HepG2 (cell line): Measurements from ENCODE around the gene DUS2. TPM values are rescaled to one million over a fixed set of nuclear protein-coding genes. Genes with fewer than 3 reads are reported as not detected.

Experiments
- CBFB ChIP-seq: sonication (generic); formaldehyde crosslinking; IDR thresholded peaks from 2 replicates; pipeline ENCODE4 v1.4.0; 2020; ENCODE audit warnings: missing genetic modification reagents
- CREB1 ChIP-seq, 2 experiments: fragments of 450-650 bp in 1 of 2; IDR thresholded peaks; 2 replicates each; pipeline ENCODE4 v1.6.1; 2016 to 2017; ENCODE audit warnings: control low read depth in 1 of 2, mild to moderate bottlenecking in 1 of 2, missing compliant biosample characterization in 1 of 2, missing genetic modification characterization in 1 of 2
- HDAC6 ChIP-seq: fragments of 200-600 bp; sonication (generic); IDR thresholded peaks from 2 replicates; pipeline ENCODE4 v1.7.0; 2017; ENCODE audit warnings: mild to moderate bottlenecking, antibody characterized with exemption, low read length, low read depth
- HIC2 ChIP-seq: sonication (generic); formaldehyde crosslinking; IDR thresholded peaks from 2 replicates; pipeline ENCODE4 v1.9.0; 2022; ENCODE audit warnings: low read depth, missing genetic modification reagents
- IKZF4 ChIP-seq: sonication (generic); formaldehyde crosslinking; IDR thresholded peaks from 2 replicates; pipeline ENCODE4 v1.5.1; 2020; ENCODE audit warnings: borderline replicate concordance, mild to moderate bottlenecking, low read depth, missing genetic modification reagents; ENCODE audit errors: not compliant biosample characterization
- RFXAP ChIP-seq: sonication (generic); formaldehyde crosslinking; IDR thresholded peaks from 2 replicates; pipeline ENCODE4 v1.4.0; 2020; ENCODE audit warnings: missing genetic modification reagents, borderline replicate concordance
- TFE3 ChIP-seq: IDR thresholded peaks from 2 replicates; pipeline ENCODE4 v1.6.1; 2016
- THAP9 ChIP-seq: sonication (generic); formaldehyde crosslinking; IDR thresholded peaks from 2 replicates; pipeline ENCODE4; 2020; ENCODE audit warnings: missing genetic modification reagents, mild to moderate bottlenecking, borderline replicate concordance
- ZBTB10 ChIP-seq: sonication (generic); formaldehyde crosslinking; IDR thresholded peaks from 2 replicates; pipeline ENCODE4 v1.4.0; 2020; ENCODE audit warnings: missing genetic modification reagents, borderline replicate concordance
- ZBTB25 ChIP-seq: IDR thresholded peaks from 2 replicates; pipeline ENCODE4 v1.6.1; 2018; ENCODE audit warnings: missing genetic modification reagents
- ZNF512B ChIP-seq: sonication (generic); formaldehyde crosslinking; IDR thresholded peaks from 2 replicates; pipeline ENCODE4 v1.5.1; 2020; ENCODE audit warnings: missing genetic modification reagents, mild to moderate bottlenecking, borderline replicate concordance
- ZNF766 ChIP-seq: sonication (generic); formaldehyde crosslinking; IDR thresholded peaks from 2 replicates; pipeline ENCODE4 v1.5.0; 2020; ENCODE audit warnings: missing genetic modification reagents, borderline replicate concordance
- polyA plus RNA-seq, 8 experiments: library from polyadenylated mRNA; depleted of rRNA in 3 of 8; stranded (reverse) in 7 of 8; unstranded in 1 of 8; fragments of >200 nt; fragmentation: Illumina TruSeq in 4 of 8; extraction: Trizol in 4 of 8; gene quantifications; 2 replicates each; pipeline versions ENCODE4 v1.2.1 to v1.2.3, GENCODE V29; 2011 to 2016; ENCODE audit warnings: low read depth in 4 of 8, missing spikeins in 1 of 8, mixed read lengths in 1 of 8; ENCODE audit not compliant: insufficient read depth in 1 of 8
- total RNA-seq, 5 experiments: library from RNA; depleted of rRNA; stranded (reverse); fragments of >200 nt; fragmentation: Illumina TruSeq; extraction: Trizol; gene quantifications; 2 replicates each; pipeline ENCODE4 v1.2.3, GENCODE V29; 2016; ENCODE audit warnings: low read depth in 1 of 5

Gene DUS2
- total and polyA plus RNA-seq, 2 of the 13 experiments (the other 11 are each of a cell fraction or from before 2014, with no cell fraction given) = 17.8 to 25.1 TPM

- TF ChIP-seq THAP9 (CRISPR knock-in tag) (peak; percentile 83; the same call in 1 of the 2 replicates), IKZF4 (CRISPR knock-in tag) (no peak), ZBTB10 (CRISPR knock-in tag) (peak; percentile 77; the same call in 1 of the 2 replicates), TFE3 (CRISPR knock-in tag) (peak; percentile 88), ZBTB25 (CRISPR knock-in tag) (peak; percentile 73), ZNF766 (CRISPR knock-in tag) (peak; percentile 88), RFXAP (CRISPR knock-in tag) (peak; percentile 93), CBFB (CRISPR knock-in tag) (peak; percentile 92; the same call in 1 of the 2 replicates), HIC2 (CRISPR knock-in tag) (peak; percentile 97), ZNF512B (CRISPR knock-in tag) (peak; percentile 96), HDAC6 (no peak), CREB1 (IDR thresholded peaks at IDR 0.05) (0 out of 2 replicates have a peak, but pooled peaks have one; percentile 6), CREB1 (CRISPR knock-in tag; IDR thresholded peaks at IDR 0.05) (peak; percentile 85)
Measured at GRCh38 chr16:68079626-68080344, 56.7 kb downstream of the DUS2 start (continued).
